H1 (cell line): ENCODE measurements around the gene ZNF385B. TPM values are rescaled to one million over a fixed set of nuclear protein-coding genes. Genes with fewer than 3 reads are reported as not detected.

Experiments used
- ATF3 ChIP-seq: IDR thresholded peaks from 2 replicates; pipeline ENCODE4 v1.6.1; 2011; ENCODE audit warnings: low read depth, mild to moderate bottlenecking, low read length; ENCODE audit not compliant: insufficient read depth
- CBX5 ChIP-seq: fragments of 300-800, 300-1000 bp; sonication (generic); IDR thresholded peaks from 2 replicates; pipeline ENCODE4 v1.7.1; 2016; ENCODE audit warnings: antibody characterized with exemption, low read length, low read depth
- CTCF ChIP-seq, 3 experiments: IDR thresholded peaks; 1 replicate in 2 of 3; 2 replicates in 1 of 3; pipeline versions ENCODE4 v1.5.1 to v1.6.1; 2011; ENCODE audit warnings: low read length in 3 of 3, mild to moderate bottlenecking in 3 of 3, inconsistent platforms in 2 of 3, low read depth in 1 of 3, moderate library complexity in 1 of 3; ENCODE audit not compliant: insufficient read depth in 1 of 3; ENCODE audit errors: control extremely low read depth in 1 of 3
- JUN ChIP-seq: IDR thresholded peaks from 2 replicates; pipeline ENCODE4 v1.6.1; 2011; ENCODE audit warnings: low read depth, mild to moderate bottlenecking, improper control_type of control experiment, low read length
- NANOG ChIP-seq: IDR thresholded peaks from 2 replicates; pipeline ENCODE4 v1.6.1; 2011; ENCODE audit warnings: low read length, low read depth, mild to moderate bottlenecking, inconsistent platforms; ENCODE audit not compliant: insufficient read depth, poor library complexity, severe bottlenecking
- SIN3A ChIP-seq, 2 experiments: IDR thresholded peaks in 1 of 2; conservative IDR thresholded peaks in 1 of 2; 2 replicates each; pipeline ENCODE4 v1.6.1; 2011 to 2012; ENCODE audit warnings: low read length in 2 of 2, improper control_type of control experiment in 1 of 2, low read depth in 1 of 2, mild to moderate bottlenecking in 1 of 2
- TCF12 ChIP-seq: IDR thresholded peaks from 2 replicates; pipeline ENCODE4 v1.6.1; 2011; ENCODE audit warnings: low read depth, mild to moderate bottlenecking, low read length
- polyA plus RNA-seq, 7 experiments: library from polyadenylated mRNA; depleted of rRNA in 3 of 7; stranded (reverse) in 5 of 7; unstranded in 2 of 7; fragments of >200 nt in 5 of 7; fragments of 200-250 nt in 2 of 7; gene quantifications; 1 replicate in 5 of 7; 2 replicates in 1 of 7; 4 replicates in 1 of 7; pipeline versions ENCODE4 v1.2.1 to v1.2.3, GENCODE V29; 2011 to 2013; ENCODE audit warnings: missing spikeins in 2 of 7, mixed read lengths in 2 of 7
- total RNA-seq: library from RNA; stranded (reverse); fragmentation: NEBNext Ultra II Directional; extraction: Animal tissue kit (Norgen Biotek cat#: 25700); gene quantifications from 2 replicates; pipeline ENCODE4 v1.2.1, GENCODE V29; 2021

The ZNF385B gene
- total and polyA plus RNA-seq, 2 of the 8 experiments (the other 6 are each of a cell fraction or from before 2014, with no cell fraction given), result 1.1 to 3.7 TPM

GRCh38 chr2:179487010-179487731 is 374.2 kb downstream of the ZNF385B start (continued):
- TF ChIP-seq CTCF (IDR thresholded peaks at IDR 0.05; ENCODE audit: control extremely low read depth in 1 of 3, insufficient read depth in 1 of 3, low read depth in 1 of 3, low read length in 3 of 3), result no peak
- TF ChIP-seq TCF12, result no peak
- no peak for TF ChIP-seq ATF3
- no peak for TF ChIP-seq NANOG
- TF ChIP-seq SIN3A (conservative IDR thresholded peaks at IDR 0.05 in 1 of 2, IDR thresholded peaks at IDR 0.05 in 1 of 2; ENCODE audit: low read depth in 1 of 2, low read length in 2 of 2), result no peak
- no peak for TF ChIP-seq JUN
- TF ChIP-seq CBX5, result no peak
